ENCODE data around the gene SSTR5. TPM values are rescaled to one million over a fixed set of nuclear protein-coding genes. Genes with fewer than 3 reads are reported as not detected.

The SSTR5 gene
- total RNA-seq, 2 donors from 2014 or later: 2.3 TPM; not detected in 1

DNA sequence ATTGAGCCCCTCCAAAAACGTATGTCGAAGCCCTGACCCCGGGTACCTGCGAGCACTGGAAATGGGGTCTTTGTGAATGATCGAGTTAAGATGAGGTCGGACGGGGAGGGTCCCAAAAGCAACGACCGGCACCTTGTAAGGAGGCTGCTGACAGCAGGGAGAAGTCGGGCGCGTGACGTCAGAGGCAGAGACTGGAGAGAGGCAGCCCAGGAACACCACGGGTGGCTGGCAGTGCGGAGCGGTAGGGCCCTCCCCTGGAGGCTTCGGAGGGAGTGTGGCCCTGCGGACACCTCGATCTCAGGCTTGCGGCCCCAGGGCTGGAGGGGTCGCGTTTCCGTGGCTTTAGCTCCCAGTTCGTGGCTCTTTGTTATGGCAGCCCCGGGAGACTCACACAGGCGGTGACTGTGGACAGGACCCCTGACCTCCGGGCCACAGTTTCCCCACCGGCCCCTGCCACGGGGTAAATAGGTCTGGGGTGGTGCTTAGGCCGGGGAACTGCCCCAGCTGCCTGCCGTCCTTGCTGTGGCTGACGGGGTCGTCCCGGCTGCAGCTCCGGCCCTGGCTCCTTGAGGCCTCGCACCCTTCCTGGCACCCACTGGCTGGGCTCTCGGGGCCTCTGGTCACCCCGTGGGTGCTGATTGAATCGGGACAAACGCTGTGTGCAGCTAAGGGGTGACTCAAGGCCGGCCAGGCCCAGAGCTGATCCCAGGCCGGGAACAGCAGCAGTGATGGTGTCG lies 10.6 kb upstream of the SSTR5 start:
- no peak for TF ChIP-seq POLR2A (IDR thresholded peaks at IDR 0.05)
- TF ChIP-seq, protein P1, sequence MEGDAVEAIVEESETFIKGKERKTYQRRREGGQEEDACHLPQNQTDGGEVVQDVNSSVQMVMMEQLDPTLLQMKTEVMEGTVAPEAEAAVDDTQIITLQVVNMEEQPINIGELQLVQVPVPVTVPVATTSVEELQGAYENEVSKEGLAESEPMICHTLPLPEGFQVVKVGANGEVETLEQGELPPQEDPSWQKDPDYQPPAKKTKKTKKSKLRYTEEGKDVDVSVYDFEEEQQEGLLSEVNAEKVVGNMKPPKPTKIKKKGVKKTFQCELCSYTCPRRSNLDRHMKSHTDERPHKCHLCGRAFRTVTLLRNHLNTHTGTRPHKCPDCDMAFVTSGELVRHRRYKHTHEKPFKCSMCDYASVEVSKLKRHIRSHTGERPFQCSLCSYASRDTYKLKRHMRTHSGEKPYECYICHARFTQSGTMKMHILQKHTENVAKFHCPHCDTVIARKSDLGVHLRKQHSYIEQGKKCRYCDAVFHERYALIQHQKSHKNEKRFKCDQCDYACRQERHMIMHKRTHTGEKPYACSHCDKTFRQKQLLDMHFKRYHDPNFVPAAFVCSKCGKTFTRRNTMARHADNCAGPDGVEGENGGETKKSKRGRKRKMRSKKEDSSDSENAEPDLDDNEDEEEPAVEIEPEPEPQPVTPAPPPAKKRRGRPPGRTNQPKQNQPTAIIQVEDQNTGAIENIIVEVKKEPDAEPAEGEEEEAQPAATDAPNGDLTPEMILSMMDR (IDR thresholded peaks at IDR 0.05): no peak
- no peaks in the 10 kb centered on the region for H3K9me3 ChIP-seq
- intact Hi-C loops (cut with DNase I): no loop called here
- H3K4me1 ChIP-seq: no peaks in the 10 kb centered on the region
- no peak overlapping the region for H3K27ac ChIP-seq
- peaks cover 0 to 20% of the 10 kb centered on the region in 2 donors for H3K27me3 ChIP-seq
- ATAC-seq (no peak), DNase-seq (no peak)
- no peak overlapping the region for H3K4me3 ChIP-seq
- WGBS, 2 donors: 68 to 69% methylated on average over 16 to 42 of the region's 43 CpGs
- H3K36me3 ChIP-seq (replicated peaks in 1 of 2; ENCODE audit: insufficient read depth in 1 of 2, low read depth in 2 of 2): no peaks in the 10 kb centered on the region

DNA sequence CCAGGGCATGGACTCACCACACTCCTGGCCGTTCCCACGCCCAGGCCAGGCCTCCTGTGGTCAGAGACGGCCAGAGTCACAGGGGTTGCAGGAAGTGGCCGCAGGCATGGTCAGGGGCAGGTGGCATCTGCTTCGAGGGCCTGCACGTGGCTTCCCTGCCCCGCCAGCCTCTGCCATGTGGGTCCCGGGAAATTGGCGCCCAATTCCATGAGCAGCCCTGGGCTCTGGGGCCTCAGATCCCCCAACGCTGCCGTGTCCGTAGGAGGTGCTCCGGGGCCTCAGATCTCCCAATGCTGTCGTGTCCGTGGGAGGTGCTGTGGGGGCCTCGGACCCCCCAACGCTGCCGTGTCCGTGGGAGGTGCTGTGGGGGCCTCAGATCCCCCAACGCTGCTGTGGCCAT lies 9.7 kb upstream of the SSTR5 start:
- 46% methylated on average over 17 of the region's 20 CpGs; no CpG with 5 or more reads in 1 of the 2 donors for WGBS, 2 donors
- DNase-seq: no peak
- H3K4me3 ChIP-seq: no peak overlapping the region
- H3K9me3 ChIP-seq: no peaks in the 10 kb centered on the region
- intact Hi-C loops (cut with DNase I): no loop called here
- H3K4me1 ChIP-seq: no peaks in the 10 kb centered on the region
- H3K27me3 ChIP-seq: peaks cover 0 to 22% of the 10 kb centered on the region in 2 donors
- ATAC-seq: no peak
- no peak overlapping the region for H3K27ac ChIP-seq
- TF ChIP-seq POLR2A (IDR thresholded peaks at IDR 0.05): no peak
- TF ChIP-seq, protein P1 (IDR thresholded peaks at IDR 0.05): no peak
- H3K36me3 ChIP-seq (replicated peaks in 1 of 2; ENCODE audit: insufficient read depth in 1 of 2, low read depth in 2 of 2): no peaks in the 10 kb centered on the region

DNA sequence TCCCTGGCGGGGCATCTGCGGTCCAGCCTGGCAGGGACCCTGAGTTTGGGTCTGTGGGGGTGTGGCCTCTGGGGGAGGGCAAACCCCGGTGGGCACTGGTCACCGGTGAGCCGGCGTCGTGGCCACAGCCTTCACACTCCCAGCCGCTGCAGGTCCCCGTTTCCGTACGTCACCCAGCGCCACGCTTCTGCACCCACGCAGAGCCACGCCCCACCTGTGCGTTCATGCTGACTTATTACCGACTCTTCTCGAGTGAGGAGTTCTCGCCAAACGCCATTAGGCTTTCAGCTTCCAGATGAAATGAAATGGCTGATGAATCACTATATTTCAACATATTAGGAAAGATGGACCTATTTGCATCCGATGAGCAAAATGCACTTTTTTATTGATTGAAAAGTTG lies 8.8 kb upstream of the SSTR5 start:
- ATAC-seq (no peak), DNase-seq (no peak)
- 61 to 63% methylated on average over 19 to 21 of the region's 21 CpGs for WGBS, 2 donors
- intact Hi-C loops (cut with DNase I): no loop called here
- H3K27me3 ChIP-seq: peaks cover 0 to 16% of the 10 kb centered on the region in 2 donors
- H3K27ac ChIP-seq: no peak overlapping the region
- no peaks in the 10 kb centered on the region for H3K4me1 ChIP-seq
- no peak overlapping the region for H3K4me3 ChIP-seq
- no peaks in the 10 kb centered on the region for H3K36me3 ChIP-seq (replicated peaks in 1 of 2; ENCODE audit: insufficient read depth in 1 of 2, low read depth in 2 of 2)
- TF ChIP-seq POLR2A (IDR thresholded peaks at IDR 0.05): no peak
- TF ChIP-seq, protein P1 (IDR thresholded peaks at IDR 0.05): no peak
- no peaks in the 10 kb centered on the region for H3K9me3 ChIP-seq

DNA sequence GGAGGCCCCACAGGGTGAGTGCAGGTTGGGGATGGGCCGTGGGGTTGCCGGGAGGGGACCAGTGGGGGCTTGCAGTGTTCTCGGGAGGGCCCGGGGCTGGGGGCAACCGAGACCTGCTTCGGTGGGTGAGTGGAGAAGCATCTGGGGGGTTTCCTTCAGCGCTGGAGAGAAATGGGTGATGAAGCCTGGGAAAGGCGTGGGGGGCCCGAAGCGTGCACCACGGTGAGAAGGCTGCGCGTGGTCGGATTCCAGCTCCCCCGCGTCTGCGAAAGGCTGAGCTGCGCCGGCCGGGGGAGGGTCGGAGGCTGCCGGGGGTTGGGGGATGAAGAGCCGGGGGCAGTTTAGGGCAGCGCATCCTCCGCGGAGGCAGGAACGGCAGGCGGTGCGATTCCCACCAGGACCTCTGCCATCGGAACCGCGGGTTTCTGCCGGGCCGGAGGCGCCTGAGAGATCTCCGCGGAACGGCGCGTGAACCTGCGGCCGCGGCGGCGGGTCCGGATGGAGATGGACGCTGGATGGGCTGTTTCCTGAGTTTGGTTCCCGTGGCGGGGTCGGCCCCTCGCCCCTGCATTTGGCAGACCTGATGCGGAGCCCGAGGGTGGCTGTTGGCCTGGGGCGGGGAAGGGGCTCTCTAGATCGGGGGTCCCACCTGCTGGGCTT lies 6.9 kb upstream of the SSTR5 start:
- no peaks in the 10 kb centered on the region for H3K4me1 ChIP-seq
- peaks cover 0 to 22% of the 10 kb centered on the region in 2 donors for H3K27me3 ChIP-seq
- DNase-seq (no peak), ATAC-seq (no peak)
- no peaks in the 10 kb centered on the region for H3K36me3 ChIP-seq (replicated peaks in 1 of 2; ENCODE audit: insufficient read depth in 1 of 2, low read depth in 2 of 2)
- intact Hi-C loops (cut with DNase I): no loop called here
- H3K4me3 ChIP-seq: no peak overlapping the region
- no peak overlapping the region for H3K27ac ChIP-seq
- H3K9me3 ChIP-seq: no peaks in the 10 kb centered on the region
- WGBS, 2 donors: 23 to 34% methylated on average over 14 to 55 of the region's 55 CpGs
- TF ChIP-seq, protein P1 (IDR thresholded peaks at IDR 0.05): no peak
- TF ChIP-seq POLR2A (IDR thresholded peaks at IDR 0.05): no peak
